Measurements from ENCODE around the gene RASSF5. TPM values are rescaled to one million over a fixed set of nuclear protein-coding genes. Genes with fewer than 3 reads are reported as not detected.

Gene RASSF5
- polyA plus RNA-seq, 1 donor from 2014 or later = 4.0 TPM

DNA sequence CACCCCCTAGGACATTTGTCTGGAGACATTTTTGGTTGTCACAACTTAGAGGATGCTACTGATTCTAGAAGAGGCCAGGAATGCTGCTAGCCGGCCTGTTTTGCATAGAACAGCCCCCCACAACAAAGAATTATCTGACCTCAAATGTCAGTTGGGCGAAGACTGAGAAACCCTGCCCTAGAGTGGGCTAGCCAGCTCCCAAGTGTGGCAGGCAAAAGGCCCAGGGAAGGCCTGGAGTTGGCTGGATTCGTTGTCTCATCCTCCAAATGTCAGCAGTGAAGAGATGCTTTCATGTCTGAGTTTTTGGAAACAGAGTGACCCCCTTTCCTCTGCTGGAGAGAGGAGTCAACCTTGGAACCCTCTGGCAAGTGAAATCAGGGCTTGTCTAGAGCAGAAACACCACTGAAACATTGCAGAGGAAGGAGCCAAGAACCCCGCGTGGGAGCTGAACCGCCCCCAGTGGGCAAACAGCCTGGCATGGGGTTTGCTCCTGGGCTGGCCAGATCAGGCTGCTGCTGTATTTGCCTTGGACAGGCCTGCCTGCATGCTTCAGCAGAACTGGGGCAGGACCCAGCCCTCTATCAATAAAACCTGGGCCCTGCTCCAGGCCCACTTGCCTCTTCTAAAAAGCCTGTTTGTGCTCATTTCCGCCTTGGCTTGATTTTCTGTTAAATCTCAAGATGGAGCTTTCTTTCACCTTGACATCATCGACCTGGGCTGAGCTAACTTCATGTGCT lies 32.9 kb downstream of the RASSF5 start:
- TF ChIP-seq EP300 (conservative IDR thresholded peaks at IDR 0.05; ENCODE audit: poor library complexity, severe bottlenecking) = no peak
- Histone ChIP-seq H3K36me3 (ENCODE audit: insufficient read depth, low read length) (no peaks in the 10 kb centered on the region), H3K79me2 (replicated peaks; ENCODE audit: insufficient read depth, low read length) (no peaks in the 10 kb centered on the region), H3K9me3 (ENCODE audit: low read length) (no peaks in the 10 kb centered on the region), H3K27me3 (ENCODE audit: insufficient read depth, low read depth, low read length) (no peaks in the 10 kb centered on the region), H3K4me3 (ENCODE audit: low read length) (no peak overlapping the region), H3F3A (ENCODE audit: insufficient read depth, low read length, poor library complexity, severe bottlenecking) (no peaks in the 10 kb centered on the region), H2AFZ (ENCODE audit: low read depth, low read length) (no peak overlapping the region), H3K9ac (ENCODE audit: low read length) (no peak overlapping the region), H3K4me2 (ENCODE audit: low read length) (no peak overlapping the region), H3K27ac (ENCODE audit: low read length) (no peak overlapping the region), H4K20me1 (ENCODE audit: insufficient read depth) (no peaks in the 10 kb centered on the region), H3K9me2 (ENCODE audit: insufficient read depth, low read length) (no peaks in the 10 kb centered on the region)

- Histone ChIP-seq H3K9me3 (ENCODE audit: low read length) (no peaks in the 10 kb centered on the region), H3K79me2 (replicated peaks; ENCODE audit: insufficient read depth, low read length) (no peaks in the 10 kb centered on the region), H3K27ac (ENCODE audit: low read length) (no peak overlapping the region), H3K9ac (ENCODE audit: low read length) (no peak overlapping the region), H4K20me1 (ENCODE audit: insufficient read depth) (no peaks in the 10 kb centered on the region), H3K9me2 (ENCODE audit: insufficient read depth, low read length) (no peaks in the 10 kb centered on the region), H3F3A (ENCODE audit: insufficient read depth, low read length, poor library complexity, severe bottlenecking) (no peaks in the 10 kb centered on the region), H2AFZ (ENCODE audit: low read depth, low read length) (no peak overlapping the region), H3K27me3 (ENCODE audit: insufficient read depth, low read depth, low read length) (no peaks in the 10 kb centered on the region), H3K4me3 (ENCODE audit: low read length) (no peak overlapping the region), H3K4me2 (ENCODE audit: low read length) (no peak overlapping the region), H3K36me3 (ENCODE audit: insufficient read depth, low read length) (no peaks in the 10 kb centered on the region)
- TF ChIP-seq EZH2 (IDR thresholded peaks at IDR 0.05; ENCODE audit: borderline replicate concordance, insufficient read depth, low read length, poor library complexity, severe bottlenecking) (no peak), TAF1 (IDR thresholded peaks at IDR 0.05; ENCODE audit: low read depth) (no peak), SMC3 (conservative IDR thresholded peaks at IDR 0.05; ENCODE audit: poor library complexity) (no peak), EP300 (conservative IDR thresholded peaks at IDR 0.05; ENCODE audit: poor library complexity, severe bottlenecking) (no peak), RAD21 (conservative IDR thresholded peaks at IDR 0.05) (no peak)
- TF ChIP-seq, protein P1, sequence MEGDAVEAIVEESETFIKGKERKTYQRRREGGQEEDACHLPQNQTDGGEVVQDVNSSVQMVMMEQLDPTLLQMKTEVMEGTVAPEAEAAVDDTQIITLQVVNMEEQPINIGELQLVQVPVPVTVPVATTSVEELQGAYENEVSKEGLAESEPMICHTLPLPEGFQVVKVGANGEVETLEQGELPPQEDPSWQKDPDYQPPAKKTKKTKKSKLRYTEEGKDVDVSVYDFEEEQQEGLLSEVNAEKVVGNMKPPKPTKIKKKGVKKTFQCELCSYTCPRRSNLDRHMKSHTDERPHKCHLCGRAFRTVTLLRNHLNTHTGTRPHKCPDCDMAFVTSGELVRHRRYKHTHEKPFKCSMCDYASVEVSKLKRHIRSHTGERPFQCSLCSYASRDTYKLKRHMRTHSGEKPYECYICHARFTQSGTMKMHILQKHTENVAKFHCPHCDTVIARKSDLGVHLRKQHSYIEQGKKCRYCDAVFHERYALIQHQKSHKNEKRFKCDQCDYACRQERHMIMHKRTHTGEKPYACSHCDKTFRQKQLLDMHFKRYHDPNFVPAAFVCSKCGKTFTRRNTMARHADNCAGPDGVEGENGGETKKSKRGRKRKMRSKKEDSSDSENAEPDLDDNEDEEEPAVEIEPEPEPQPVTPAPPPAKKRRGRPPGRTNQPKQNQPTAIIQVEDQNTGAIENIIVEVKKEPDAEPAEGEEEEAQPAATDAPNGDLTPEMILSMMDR (IDR thresholded peaks at IDR 0.05; ENCODE audit: poor library complexity, severe bottlenecking) = no peak
- TF ChIP-seq, protein P2, sequence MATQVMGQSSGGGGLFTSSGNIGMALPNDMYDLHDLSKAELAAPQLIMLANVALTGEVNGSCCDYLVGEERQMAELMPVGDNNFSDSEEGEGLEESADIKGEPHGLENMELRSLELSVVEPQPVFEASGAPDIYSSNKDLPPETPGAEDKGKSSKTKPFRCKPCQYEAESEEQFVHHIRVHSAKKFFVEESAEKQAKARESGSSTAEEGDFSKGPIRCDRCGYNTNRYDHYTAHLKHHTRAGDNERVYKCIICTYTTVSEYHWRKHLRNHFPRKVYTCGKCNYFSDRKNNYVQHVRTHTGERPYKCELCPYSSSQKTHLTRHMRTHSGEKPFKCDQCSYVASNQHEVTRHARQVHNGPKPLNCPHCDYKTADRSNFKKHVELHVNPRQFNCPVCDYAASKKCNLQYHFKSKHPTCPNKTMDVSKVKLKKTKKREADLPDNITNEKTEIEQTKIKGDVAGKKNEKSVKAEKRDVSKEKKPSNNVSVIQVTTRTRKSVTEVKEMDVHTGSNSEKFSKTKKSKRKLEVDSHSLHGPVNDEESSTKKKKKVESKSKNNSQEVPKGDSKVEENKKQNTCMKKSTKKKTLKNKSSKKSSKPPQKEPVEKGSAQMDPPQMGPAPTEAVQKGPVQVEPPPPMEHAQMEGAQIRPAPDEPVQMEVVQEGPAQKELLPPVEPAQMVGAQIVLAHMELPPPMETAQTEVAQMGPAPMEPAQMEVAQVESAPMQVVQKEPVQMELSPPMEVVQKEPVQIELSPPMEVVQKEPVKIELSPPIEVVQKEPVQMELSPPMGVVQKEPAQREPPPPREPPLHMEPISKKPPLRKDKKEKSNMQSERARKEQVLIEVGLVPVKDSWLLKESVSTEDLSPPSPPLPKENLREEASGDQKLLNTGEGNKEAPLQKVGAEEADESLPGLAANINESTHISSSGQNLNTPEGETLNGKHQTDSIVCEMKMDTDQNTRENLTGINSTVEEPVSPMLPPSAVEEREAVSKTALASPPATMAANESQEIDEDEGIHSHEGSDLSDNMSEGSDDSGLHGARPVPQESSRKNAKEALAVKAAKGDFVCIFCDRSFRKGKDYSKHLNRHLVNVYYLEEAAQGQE (IDR thresholded peaks at IDR 0.05; ENCODE audit: borderline replicate concordance) = no peak
These were observed 34.0 kb downstream of the RASSF5 start for GRCh38 chr1:206541236-206541833.

Measured in neural cell (in vitro differentiated cells).